Activated B cell treated with CpG ODN at 0.5 μM for 24 hours (primary cell): Measurements from ENCODE around the gene PNKD. TPM values are rescaled to one million over a fixed set of nuclear protein-coding genes. Genes with fewer than 3 reads are reported as not detected.

ENCODE experiments used
- ATAC-seq: fragments of 200-7000 bp; cut with Tn5 transposase; one replicate; pipeline ENCODE4 v1.10.0; 2021; ENCODE audit warnings: low read depth, mild to moderate bottlenecking, moderate library complexity
- CTCF ChIA-PET: fragments of 350-600 bp; sonication (Branson Sonifier 250); formaldehyde crosslinking; loops from one replicate; lab custom pipeline; 2021; ENCODE audit warnings: antibody characterized with exemption; lab: Charles Lee
- POLR2A ChIA-PET: fragments of 350-600 bp; sonication (Branson Sonifier 250); formaldehyde crosslinking; loops from one replicate; lab custom pipeline; 2021; ENCODE audit warnings: antibody characterized with exemption; lab: Charles Lee
- DNase-seq: peaks from one replicate; pipeline ENCODE4 v3.0.0; 2022
- H3K27ac Mint-ChIP-seq: one replicate; pipeline ENCODE4 v1.8.0; 2020; ENCODE audit warnings: mixed read lengths
- H3K27me3 Mint-ChIP-seq: one replicate; pipeline ENCODE4 v1.8.0; 2021; ENCODE audit warnings: mixed read lengths
- H3K36me3 Mint-ChIP-seq: one replicate; pipeline ENCODE4 v1.8.0; 2021; ENCODE audit warnings: low read depth, mixed read lengths
- H3K4me1 Mint-ChIP-seq: one replicate; pipeline ENCODE4 v1.8.0; 2021; ENCODE audit warnings: mixed read lengths
- H3K4me3 Mint-ChIP-seq: one replicate; pipeline ENCODE4 v1.8.0; 2020; ENCODE audit warnings: mild to moderate bottlenecking, mixed read lengths
- H3K9me3 Mint-ChIP-seq: one replicate; pipeline ENCODE4 v1.8.0; 2020; ENCODE audit warnings: mixed read lengths
- intact Hi-C: fragments of 100-400 bp; cut with micrococcal nuclease; formaldehyde crosslinking; loops from one replicate; pipeline ENCODE4 v1.15.1; 2024
- total RNA-seq: library from RNA; stranded (reverse); gene quantifications from 2 replicates; pipeline ENCODE4 v1.2.3, GENCODE V29; 2022
- TF ChIP-seq, protein P1 (sequence below): fragments of 200-600 bp; IDR thresholded peaks from one replicate; pipeline ENCODE4 v1.8.0; 2022; ENCODE audit warnings: antibody characterized with exemption, mild to moderate bottlenecking

PNKD gene
- total RNA-seq, 1 donor from 2014 or later, result 21.0 TPM

GRCh38 chr2:218292048-218293014 is 22.0 kb downstream of the PNKD start, which contains the start of gene TMBIM1:
Gene TMBIM1, minus strand, starts transcription at chr2:218292503. Its CDS starts 10,362 bp downstream, at chr2:218282141.
- H3K4me3 Mint-ChIP-seq, result peak within 1 kb of the TSS; percentile 83
- H3K27me3 Mint-ChIP-seq, result no peaks in the 10 kb centered on the region
- TF ChIP-seq, protein P1, sequence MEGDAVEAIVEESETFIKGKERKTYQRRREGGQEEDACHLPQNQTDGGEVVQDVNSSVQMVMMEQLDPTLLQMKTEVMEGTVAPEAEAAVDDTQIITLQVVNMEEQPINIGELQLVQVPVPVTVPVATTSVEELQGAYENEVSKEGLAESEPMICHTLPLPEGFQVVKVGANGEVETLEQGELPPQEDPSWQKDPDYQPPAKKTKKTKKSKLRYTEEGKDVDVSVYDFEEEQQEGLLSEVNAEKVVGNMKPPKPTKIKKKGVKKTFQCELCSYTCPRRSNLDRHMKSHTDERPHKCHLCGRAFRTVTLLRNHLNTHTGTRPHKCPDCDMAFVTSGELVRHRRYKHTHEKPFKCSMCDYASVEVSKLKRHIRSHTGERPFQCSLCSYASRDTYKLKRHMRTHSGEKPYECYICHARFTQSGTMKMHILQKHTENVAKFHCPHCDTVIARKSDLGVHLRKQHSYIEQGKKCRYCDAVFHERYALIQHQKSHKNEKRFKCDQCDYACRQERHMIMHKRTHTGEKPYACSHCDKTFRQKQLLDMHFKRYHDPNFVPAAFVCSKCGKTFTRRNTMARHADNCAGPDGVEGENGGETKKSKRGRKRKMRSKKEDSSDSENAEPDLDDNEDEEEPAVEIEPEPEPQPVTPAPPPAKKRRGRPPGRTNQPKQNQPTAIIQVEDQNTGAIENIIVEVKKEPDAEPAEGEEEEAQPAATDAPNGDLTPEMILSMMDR, result peak; percentile 40
- intact Hi-C loops, result loop anchor here (1.0 to 5.0 kb wide), 8 partner anchors 9 to 605 kb away; partner anchors contain the start of genes CATIP and TTLL4
- H3K4me1 Mint-ChIP-seq, result peaks cover 73% of the 10 kb centered on the region
- H3K27ac Mint-ChIP-seq, result peak within 1 kb of the TSS; percentile 92
- peak; percentile 80 for ATAC-seq
- H3K36me3 Mint-ChIP-seq, result no peaks in the 10 kb centered on the region
- POLR2A ChIA-PET, result interaction anchor here (0.6 to 7.2 kb wide), 5 partner anchors 19 to 104 kb away, joined by 6 to 97 read pairs (median 10); partner anchors contain the start of genes AAMP, ARPC2 and PNKD
- DNase-seq, result peak; percentile 89
- CTCF ChIA-PET, result interaction anchor here (0.9 to 11.6 kb wide), 7 partner anchors 10 to 109 kb away, joined by 4 to 138 read pairs (median 6); partner anchors contain the start of genes AAMP, CATIP and PNKD
- H3K9me3 Mint-ChIP-seq, result no peaks in the 10 kb centered on the region

DNA sequence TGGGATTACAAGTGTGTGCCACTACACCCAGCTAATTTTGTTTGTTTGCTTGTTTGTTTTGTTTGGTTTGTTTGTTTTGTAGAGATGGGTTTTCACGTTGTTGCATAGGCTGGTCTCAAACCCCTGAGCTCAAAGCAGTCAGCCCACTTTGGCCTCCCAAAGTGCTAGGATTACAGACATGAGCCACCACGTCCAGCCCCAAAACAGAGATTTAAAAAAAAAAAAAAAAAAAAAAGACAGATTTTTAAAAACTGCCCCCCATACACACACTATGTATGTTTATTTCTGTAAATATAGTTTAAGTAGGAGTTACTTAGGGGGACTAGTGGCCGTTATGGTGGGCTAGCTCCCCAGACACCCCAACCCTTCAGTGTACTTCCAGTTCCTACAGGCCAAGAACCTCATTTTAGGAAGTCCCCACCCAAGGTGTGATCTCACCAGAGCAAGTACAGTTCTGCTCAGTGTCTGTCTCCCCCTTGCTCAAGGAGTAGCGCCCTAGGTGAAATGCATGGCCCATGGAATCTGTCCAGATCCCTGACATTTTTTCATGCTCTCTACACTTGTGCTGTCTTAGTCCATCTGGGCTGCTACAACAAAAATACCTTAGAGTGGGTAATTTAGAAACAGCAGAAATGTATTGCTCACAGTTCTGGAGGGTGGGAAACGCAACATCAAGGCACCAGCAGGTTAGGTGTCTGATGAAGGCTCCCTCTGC is 23.6 kb downstream of the PNKD start:
- H3K27me3 Mint-ChIP-seq, result no peaks in the 10 kb centered on the region
- H3K36me3 Mint-ChIP-seq, result no peaks in the 10 kb centered on the region
- peak overlapping the region; percentile 35 for H3K4me3 Mint-ChIP-seq
- TF ChIP-seq, protein P1, result no peak
- ChIA-PET CTCF (interaction anchor here (1.7 to 11.6 kb wide), 3 partner anchors 21 to 103 kb away, joined by 5 to 138 read pairs (median 11); partner anchors contain the start of genes AAMP and PNKD), POLR2A (interaction anchor here (0.7 to 7.2 kb wide), 2 partner anchors 21 to 78 kb away, joined by 11 to 97 read pairs; partner anchors contain the start of genes AAMP and PNKD)
- H3K9me3 Mint-ChIP-seq, result no peaks in the 10 kb centered on the region
- H3K4me1 Mint-ChIP-seq, result peaks cover 61% of the 10 kb centered on the region
- ATAC-seq, result no peak
- H3K27ac Mint-ChIP-seq, result peak overlapping the region; percentile 61
- intact Hi-C loops, result loop anchor here (2.0 to 5.0 kb wide), 6 partner anchors 63 to 603 kb away; partner anchors contain the start of genes CATIP and TTLL4
- DNase-seq, result no peak

- CTCF ChIA-PET, result interaction anchor here (0.8 to 11.6 kb wide), 5 partner anchors 21 to 107 kb away, joined by 3 to 138 read pairs (median 5); partner anchors contain the start of genes AAMP and PNKD
- Mint-ChIP-seq H3K4me3 (no peak overlapping the region), H3K27me3 (no peaks in the 10 kb centered on the region), H3K9me3 (no peaks in the 10 kb centered on the region), H3K27ac (peak overlapping the region; percentile 41), H3K36me3 (no peaks in the 10 kb centered on the region), H3K4me1 (peaks cover 56% of the 10 kb centered on the region)
- ATAC-seq, result no peak
- DNase-seq, result no peak
- POLR2A ChIA-PET, result interaction anchor here (7.2 kb wide), 1 partner anchor 22 kb away, joined by 97 read pairs; the partner anchor contains the start of genes AAMP and PNKD
- intact Hi-C loops, result loop anchor here (5.0 kb wide), 3 partner anchors 353 to 603 kb away; partner anchors contain the start of gene TTLL4
- TF ChIP-seq, protein P1, result no peak
These were observed 24.2 kb downstream of the PNKD start for GRCh38 chr2:218294430-218295022.

DNA sequence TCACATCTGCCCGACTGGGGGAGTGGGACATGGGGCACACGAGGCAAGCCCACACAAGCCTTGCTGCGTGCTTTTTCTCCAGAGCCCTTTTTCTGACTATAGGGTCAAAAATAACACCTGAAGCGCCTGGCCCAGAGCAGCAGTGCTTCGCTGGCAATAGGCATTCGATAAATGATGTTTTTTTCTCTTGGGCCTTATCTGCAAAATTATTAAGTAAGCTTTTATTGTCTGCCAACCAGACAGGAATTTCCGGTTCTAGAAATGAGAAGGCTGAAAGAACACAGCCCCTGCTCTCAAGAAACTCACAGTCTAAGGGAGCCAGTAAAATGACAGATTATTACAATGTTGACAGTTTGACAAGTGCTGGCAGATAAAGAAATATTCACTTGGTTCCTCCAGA is 24.7 kb downstream of the PNKD start:
- no peaks in the 10 kb centered on the region for H3K36me3 Mint-ChIP-seq
- intact Hi-C loops, result no loop called here
- no peak for ATAC-seq
- no peak overlapping the region for H3K27ac Mint-ChIP-seq
- H3K4me1 Mint-ChIP-seq, result peaks cover 51% of the 10 kb centered on the region
- no peak overlapping the region for H3K4me3 Mint-ChIP-seq
- H3K9me3 Mint-ChIP-seq, result no peaks in the 10 kb centered on the region
- TF ChIP-seq, protein P1, result no peak
- no peaks in the 10 kb centered on the region for H3K27me3 Mint-ChIP-seq
- DNase-seq, result no peak
- ChIA-PET POLR2A (interaction anchor here (7.2 kb wide), 1 partner anchor 22 kb away, joined by 97 read pairs; the partner anchor contains the start of genes AAMP and PNKD), CTCF (interaction anchor here (0.8 to 1.4 kb wide), 3 partner anchors 63 to 106 kb away, joined by 3 to 5 read pairs (median 3); no protein-coding TSS in a partner anchor)
